CD4-positive, alpha-beta memory T cell (primary cell): ENCODE data around the gene IQGAP2. TPM values are rescaled to one million over a fixed set of nuclear protein-coding genes. Genes with fewer than 3 reads are reported as not detected.
A peak's percentile ranks its signal among the peaks of the same experiment; 100 is the strongest.

Experiments
- CTCF ChIA-PET: fragments of 350-600 bp; sonication (Branson Sonifier 250); formaldehyde crosslinking; loops from one replicate; lab custom pipeline; 2021; ENCODE audit warnings: inconsistent platforms; ENCODE audit not compliant: partially characterized antibody; lab: Charles Lee
- POLR2A ChIA-PET: fragments of 350-600 bp; sonication (Branson Sonifier 250); formaldehyde crosslinking; loops from one replicate; lab custom pipeline; 2021; ENCODE audit not compliant: partially characterized antibody; lab: Charles Lee
- DNase-seq, 5 donors: peaks; one replicate each; pipeline versions ENCODE4 v3.0.0 to v3.0.0-alpha.2; 2020 to 2022; ENCODE audit warnings: mixed read lengths in 1 of 5
- H3K27ac ChIP-seq: one replicate; pipeline ENCODE4 v1.7.0; 2013; ENCODE audit warnings: low read depth, low read length
- H3K27me3 ChIP-seq: 2 replicates; pipeline ENCODE4 v1.7.0; 2013; ENCODE audit warnings: mild to moderate bottlenecking, low read length, moderate library complexity; ENCODE audit not compliant: insufficient read depth
- H3K36me3 ChIP-seq: 2 replicates; pipeline ENCODE4 v1.7.0; 2013; ENCODE audit warnings: mild to moderate bottlenecking, low read length, moderate library complexity; ENCODE audit not compliant: insufficient read depth
- H3K4me1 ChIP-seq: 2 replicates; pipeline ENCODE4 v1.7.0; 2013; ENCODE audit warnings: mild to moderate bottlenecking, low read length, moderate library complexity; ENCODE audit not compliant: insufficient read depth
- H3K4me3 ChIP-seq, 2 donors: one replicate each; pipeline ENCODE4 v1.7.0; 2013; ENCODE audit warnings: low read length in 2 of 2, mild to moderate bottlenecking in 1 of 2
- H3K9me3 ChIP-seq, 2 donors: one replicate each; pipeline ENCODE4 v1.7.0; 2013; ENCODE audit warnings: low read length in 2 of 2, control low read depth in 1 of 2; ENCODE audit not compliant: control insufficient read depth in 1 of 2
- H3K27ac Mint-ChIP-seq, 7 donors: one replicate each; pipeline ENCODE4 v1.8.0; 2020 to 2021; ENCODE audit warnings: mixed read lengths in 7 of 7, mild to moderate bottlenecking in 6 of 7, inconsistent platforms in 3 of 7, moderate library complexity in 3 of 7
- H3K27me3 Mint-ChIP-seq, 2 donors: one replicate each; pipeline ENCODE4 v1.8.0; 2020 to 2021; ENCODE audit warnings: mixed read lengths in 2 of 2
- H3K36me3 Mint-ChIP-seq, 2 donors: one replicate each; pipeline ENCODE4 v1.8.0; 2020 to 2021; ENCODE audit warnings: mixed read lengths in 2 of 2, inconsistent platforms in 1 of 2, mild to moderate bottlenecking in 1 of 2
- H3K4me1 Mint-ChIP-seq, 4 donors: one replicate each; pipeline ENCODE4 v1.8.0; 2020 to 2021; ENCODE audit warnings: mixed read lengths in 4 of 4, mild to moderate bottlenecking in 1 of 4
- H3K4me3 Mint-ChIP-seq, 8 donors: one replicate each; pipeline ENCODE4 v1.8.0; 2020 to 2021; ENCODE audit warnings: mixed read lengths in 8 of 8, mild to moderate bottlenecking in 7 of 8, moderate library complexity in 6 of 8, inconsistent platforms in 3 of 8
- H3K9me3 Mint-ChIP-seq, 8 donors: one replicate each; pipeline ENCODE4 v1.8.0; 2020 to 2021; ENCODE audit warnings: mixed read lengths in 8 of 8, mild to moderate bottlenecking in 5 of 8, inconsistent platforms in 3 of 8, moderate library complexity in 1 of 8
- intact Hi-C: fragments of 100-400 bp; cut with micrococcal nuclease; formaldehyde crosslinking; loops from one replicate; pipeline ENCODE4 v1.15.1; 2023
- polyA plus RNA-seq, 2 donors: library from polyadenylated mRNA; unstranded; fragments of 300-500 nt; fragmentation: Illumina TruSeq; gene quantifications; one replicate each; pipeline ENCODE4 v1.2.3, GENCODE V29; 2021
- total RNA-seq, 2 experiments: library from RNA; stranded (reverse); gene quantifications; one replicate each; pipeline ENCODE4 v1.2.3, GENCODE V29; 2021

Gene IQGAP2
- total and polyA plus RNA-seq, 4 experiments from 2014 or later, result 24.7 to 126 (median 98.5) TPM

DNA sequence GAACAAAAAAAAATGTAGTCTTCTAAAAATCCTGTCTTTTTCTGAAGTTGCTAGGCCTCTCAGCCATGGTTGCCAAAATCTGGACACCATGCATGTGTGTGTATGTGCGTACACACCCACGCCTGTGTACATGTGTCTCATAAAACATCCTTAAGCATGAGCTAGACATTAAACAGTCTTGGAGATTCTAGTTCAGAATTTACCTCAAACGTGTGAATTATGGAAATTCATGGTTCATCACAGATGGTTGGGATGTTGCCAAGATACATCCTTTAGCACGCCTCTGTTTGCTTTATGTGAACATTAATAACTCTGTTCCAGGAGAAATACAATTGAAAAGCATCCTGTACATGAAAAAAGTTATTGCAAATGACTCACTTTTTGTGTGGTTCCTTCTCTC is 167.1 kb downstream of the IQGAP2 start:
- H3K4me1 Mint-ChIP-seq, result peaks cover 26 to 36% (median 32%) of the 10 kb centered on the region in 4 donors
- H3K9me3 ChIP-seq, result no peaks in the 10 kb centered on the region
- H3K36me3 Mint-ChIP-seq, result peaks cover 29 to 38% of the 10 kb centered on the region in 2 donors
- H3K27ac Mint-ChIP-seq, result no peak overlapping the region
- no peak overlapping the region for H3K27ac ChIP-seq
- intact Hi-C loops, result no loop called here
- no peak overlapping the region for H3K4me3 Mint-ChIP-seq
- H3K36me3 ChIP-seq, result peaks cover 12% of the 10 kb centered on the region
- H3K27me3 ChIP-seq, result no peaks in the 10 kb centered on the region
- no peak for DNase-seq
- peaks cover 6% of the 10 kb centered on the region for H3K4me1 ChIP-seq
- no peak overlapping the region for H3K4me3 ChIP-seq
- ChIA-PET POLR2A (no interaction called here), CTCF (interaction anchor here (0.7 to 4.2 kb wide), 4 partner anchors 13 to 684 kb away, joined by 3 to 27 read pairs (median 4); no protein-coding TSS in a partner anchor)
- no peaks in the 10 kb centered on the region for H3K9me3 Mint-ChIP-seq
- no peaks in the 10 kb centered on the region for H3K27me3 Mint-ChIP-seq

DNA sequence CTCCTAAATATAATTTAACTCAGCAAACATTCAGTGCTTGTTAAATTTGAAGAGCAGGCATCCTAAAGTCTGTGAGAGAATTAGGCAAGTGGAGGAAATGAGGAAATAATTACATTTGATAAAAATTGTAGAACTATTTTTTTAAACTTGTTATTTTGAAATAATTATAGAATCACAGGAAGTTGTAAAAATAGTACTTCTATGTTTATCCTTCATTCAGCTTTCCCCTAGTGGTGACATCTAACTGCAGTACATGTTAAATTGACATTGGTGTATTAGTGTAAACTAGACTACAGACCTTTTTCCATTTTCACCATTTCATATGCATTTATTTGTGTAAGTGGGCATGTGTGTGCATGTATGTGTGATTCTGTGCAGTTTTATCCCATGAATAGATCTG is 168.5 kb downstream of the IQGAP2 start:
- H3K27ac ChIP-seq, result no peak overlapping the region
- H3K4me1 ChIP-seq, result peaks cover 4% of the 10 kb centered on the region
- H3K9me3 ChIP-seq, result no peaks in the 10 kb centered on the region
- peaks cover 10% of the 10 kb centered on the region for H3K36me3 ChIP-seq
- intact Hi-C loops, result no loop called here
- no peak overlapping the region for H3K4me3 ChIP-seq
- ChIA-PET CTCF (interaction anchor here (0.9 to 4.2 kb wide), 5 partner anchors 8 to 114 kb away, joined by 3 to 27 read pairs (median 3); no protein-coding TSS in a partner anchor), POLR2A (interaction anchor here (0.6 to 0.9 kb wide), 2 partner anchors 23 to 24 kb away, joined by 3 read pairs; no protein-coding TSS in a partner anchor)
- DNase-seq, result no peak
- Mint-ChIP-seq H3K4me1 (peaks cover 17 to 22% (median 20%) of the 10 kb centered on the region in 4 donors), H3K4me3 (no peak overlapping the region), H3K9me3 (no peaks in the 10 kb centered on the region), H3K36me3 (peaks cover 20 to 33% of the 10 kb centered on the region in 2 donors), H3K27me3 (no peaks in the 10 kb centered on the region), H3K27ac (peak overlapping the region in 5 of 7 donors; percentile 2 to 75 (median 37))
- H3K27me3 ChIP-seq, result no peaks in the 10 kb centered on the region

DNA sequence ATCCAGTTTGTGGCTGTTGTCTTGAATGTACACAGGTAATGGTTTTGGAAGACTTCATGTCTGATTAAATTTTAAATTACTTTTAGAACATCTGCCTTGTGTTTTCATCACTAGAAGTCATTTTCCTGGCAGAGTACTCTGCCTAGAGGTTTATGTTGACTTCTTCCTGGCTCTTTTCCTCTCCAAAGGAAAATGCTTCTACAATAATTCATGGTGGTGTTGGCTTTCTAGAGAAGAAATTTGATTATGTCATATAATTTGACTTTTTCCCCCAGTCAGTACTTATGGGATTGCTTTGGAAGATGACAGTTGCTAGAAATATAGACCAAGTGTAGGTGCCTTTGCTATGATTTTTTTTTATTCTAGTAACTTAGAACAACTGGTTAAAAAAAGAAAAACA is 173.4 kb downstream of the IQGAP2 start:
- H3K27ac Mint-ChIP-seq, result peak overlapping the region in 3 of 7 donors; percentile 1 to 81 (median 51)

DNA sequence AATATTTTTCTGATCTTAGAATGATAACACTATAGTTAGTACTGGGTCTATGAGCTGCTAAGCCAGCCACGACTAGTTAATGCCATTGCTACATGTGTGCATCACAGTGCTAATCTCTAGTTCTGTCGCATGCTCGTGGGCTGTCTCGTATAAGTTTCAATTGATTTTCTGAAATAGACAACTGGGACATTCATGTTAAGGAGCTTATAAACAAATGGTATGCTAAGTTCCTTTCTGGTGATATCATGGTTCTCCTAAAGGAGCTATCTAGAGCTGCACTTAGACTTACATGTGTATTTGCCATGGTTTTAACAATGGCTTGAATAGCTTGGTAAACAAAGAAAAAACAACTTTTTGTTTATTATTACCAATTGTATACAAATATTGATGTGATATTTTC is 173.9 kb downstream of the IQGAP2 start:
- Mint-ChIP-seq H3K9me3 (no peaks in the 10 kb centered on the region), H3K27ac (peak overlapping the region in 3 of 7 donors; percentile 30 to 35 (median 35)), H3K36me3 (peaks cover 13 to 40% of the 10 kb centered on the region in 2 donors), H3K27me3 (no peaks in the 10 kb centered on the region), H3K4me1 (peaks cover 12 to 26% (median 19%) of the 10 kb centered on the region in 4 donors), H3K4me3 (no peak overlapping the region)
- no peaks in the 10 kb centered on the region for H3K36me3 ChIP-seq
- no peaks in the 10 kb centered on the region for H3K27me3 ChIP-seq
- ChIA-PET CTCF (interaction anchor here (0.6 to 1.9 kb wide), 4 partner anchors 34 to 239 kb away, joined by 3 to 5 read pairs (median 3); no protein-coding TSS in a partner anchor), POLR2A (interaction anchor here (0.7 to 1.2 kb wide), 3 partner anchors 28 to 860 kb away, joined by 3 to 5 read pairs (median 3); no protein-coding TSS in a partner anchor)
- intact Hi-C loops, result no loop called here
- H3K4me3 ChIP-seq, result no peak overlapping the region
- DNase-seq, result no peak
- no peak overlapping the region for H3K27ac ChIP-seq
- H3K4me1 ChIP-seq, result peaks cover 12% of the 10 kb centered on the region
- H3K9me3 ChIP-seq, result no peaks in the 10 kb centered on the region

More for the DNA sequence above, 173.4 kb downstream of the IQGAP2 start:
- ChIA-PET POLR2A (interaction anchor here (1.1 to 1.2 kb wide), 2 partner anchors 28 to 29 kb away, joined by 3 to 5 read pairs; no protein-coding TSS in a partner anchor), CTCF (interaction anchor here (1.3 to 1.9 kb wide), 3 partner anchors 33 to 238 kb away, joined by 3 to 5 read pairs (median 3); no protein-coding TSS in a partner anchor)
- no peak overlapping the region for H3K4me3 Mint-ChIP-seq
- Histone ChIP-seq H3K27me3 (no peaks in the 10 kb centered on the region), H3K9me3 (no peaks in the 10 kb centered on the region), H3K36me3 (no peaks in the 10 kb centered on the region), H3K27ac (no peak overlapping the region), H3K4me3 (no peak overlapping the region), H3K4me1 (peaks cover 7% of the 10 kb centered on the region)
- no peaks in the 10 kb centered on the region for H3K27me3 Mint-ChIP-seq
- intact Hi-C loops, result no loop called here
- peaks cover 11 to 24% (median 18%) of the 10 kb centered on the region in 4 donors for H3K4me1 Mint-ChIP-seq
- no peak for DNase-seq
- H3K36me3 Mint-ChIP-seq, result peaks cover 17 to 42% of the 10 kb centered on the region in 2 donors
- H3K9me3 Mint-ChIP-seq, result no peaks in the 10 kb centered on the region

DNA sequence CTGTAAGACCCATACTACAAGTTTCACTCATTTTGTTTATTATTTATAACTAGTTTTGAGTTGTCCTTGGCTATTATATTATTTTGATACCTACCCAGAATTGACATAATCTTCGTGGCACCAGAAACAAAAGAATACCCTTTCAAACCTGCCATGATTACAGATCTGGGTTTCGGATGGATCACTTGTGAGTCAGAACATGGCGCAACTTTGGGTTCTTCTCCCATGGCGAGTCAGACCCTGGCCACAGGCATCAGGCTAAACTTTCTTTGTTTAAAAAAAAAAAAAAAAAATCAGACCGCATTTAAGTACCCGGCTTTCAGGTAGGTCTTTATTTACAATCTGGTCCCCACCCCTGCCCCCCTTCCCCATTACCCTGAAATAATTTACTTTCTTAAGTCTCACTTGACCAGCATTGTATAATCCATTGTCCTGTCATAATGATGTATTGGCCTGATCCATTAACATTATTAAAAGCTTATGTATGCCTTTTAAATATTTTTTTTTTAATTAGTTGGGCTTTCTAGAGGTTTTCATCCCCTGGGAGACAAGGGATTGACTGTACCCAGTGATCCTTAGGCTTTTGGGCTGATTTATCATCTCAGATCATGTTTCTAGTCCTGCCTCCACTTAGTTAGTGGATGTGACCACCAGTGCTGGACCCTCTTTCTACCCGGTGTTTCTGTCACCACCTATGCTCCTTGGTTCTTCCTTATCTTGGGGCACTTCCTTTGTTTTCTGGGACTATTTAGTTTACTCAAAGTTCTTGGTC is 176.3 kb downstream of the IQGAP2 start:
- no peaks in the 10 kb centered on the region for H3K27me3 Mint-ChIP-seq
- Histone ChIP-seq H3K4me1 (peaks cover 19% of the 10 kb centered on the region), H3K9me3 (no peaks in the 10 kb centered on the region), H3K36me3 (no peaks in the 10 kb centered on the region), H3K4me3 (no peak overlapping the region), H3K27me3 (no peaks in the 10 kb centered on the region), H3K27ac (no peak overlapping the region)
- POLR2A ChIA-PET, result no interaction called here
- intact Hi-C loops, result no loop called here
- H3K27ac Mint-ChIP-seq, result peak overlapping the region in 1 of 7 donors; percentile 64
- peaks cover 14 to 38% (median 20%) of the 10 kb centered on the region in 4 donors for H3K4me1 Mint-ChIP-seq
- CTCF ChIA-PET, result interaction anchor here (1.1 to 5.0 kb wide), 3 partner anchors 31 to 241 kb away, joined by 3 to 50 read pairs (median 7); no protein-coding TSS in a partner anchor
- H3K4me3 Mint-ChIP-seq, result no peak overlapping the region
- no peaks in the 10 kb centered on the region for H3K9me3 Mint-ChIP-seq
- no peak for DNase-seq
- H3K36me3 Mint-ChIP-seq, result peaks cover 13 to 39% of the 10 kb centered on the region in 2 donors

DNA sequence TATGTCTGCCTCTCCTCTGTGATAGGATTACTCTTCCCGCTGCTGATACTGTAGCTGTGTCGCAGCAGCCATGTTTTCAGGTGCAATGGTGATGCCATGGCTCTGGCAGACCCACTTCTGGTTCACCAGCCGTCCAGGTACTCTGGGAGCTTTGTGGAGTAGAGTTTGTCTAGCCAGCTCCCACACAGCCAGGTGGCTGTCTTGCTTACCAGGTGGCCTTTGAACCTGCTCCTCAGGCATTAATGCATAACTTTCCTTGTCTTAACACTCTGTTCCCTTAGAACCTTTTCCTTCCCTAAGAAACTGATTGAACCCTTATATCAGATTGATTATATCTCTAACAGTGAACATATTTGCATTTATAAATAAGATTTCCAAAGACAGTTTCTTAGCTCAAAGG is 177.9 kb downstream of the IQGAP2 start:
- peaks cover 5% of the 10 kb centered on the region for H3K36me3 ChIP-seq
- H3K4me3 Mint-ChIP-seq, result no peak overlapping the region
- ChIA-PET CTCF (interaction anchor here (1.0 to 5.0 kb wide), 11 partner anchors 10 to 406 kb away, joined by 3 to 63 read pairs (median 11); partner anchors contain the start of gene IQGAP2), POLR2A (interaction anchor here (1.4 to 4.6 kb wide), 2 partner anchors 38 to 177 kb away, joined by 4 to 35 read pairs; partner anchors contain the start of gene IQGAP2)
- no peaks in the 10 kb centered on the region for H3K9me3 ChIP-seq
- DNase-seq, result no peak
- H3K4me1 ChIP-seq, result peaks cover 19% of the 10 kb centered on the region
- peak overlapping the region in 5 of 7 donors; percentile 16 to 63 (median 53) for H3K27ac Mint-ChIP-seq
- no peaks in the 10 kb centered on the region for H3K9me3 Mint-ChIP-seq
- H3K27me3 ChIP-seq, result no peaks in the 10 kb centered on the region
- H3K36me3 Mint-ChIP-seq, result peaks cover 20 to 42% of the 10 kb centered on the region in 2 donors
- H3K27me3 Mint-ChIP-seq, result no peaks in the 10 kb centered on the region
- peaks cover 16 to 38% (median 20%) of the 10 kb centered on the region in 4 donors for H3K4me1 Mint-ChIP-seq
- H3K4me3 ChIP-seq, result no peak overlapping the region
- intact Hi-C loops, result loop anchor here (5.0 kb wide), 1 partner anchor 509 kb away; no protein-coding TSS in a partner anchor
- H3K27ac ChIP-seq, result no peak overlapping the region
